GM20000 (cell line): Measurements from ENCODE around the gene USP13.

Experiments used
- DNase-seq: peaks from one replicate; pipeline ENCODE4 v3.0.0; 2012; ENCODE audit warnings: low spot score
- CTCF ChIP-seq: IDR thresholded peaks from 2 replicates; pipeline ENCODE4 v1.5.1; 2012; ENCODE audit warnings: mild to moderate bottlenecking, control low read depth; ENCODE audit errors: extremely low read depth, missing control alignments

USP13 gene, protein sequence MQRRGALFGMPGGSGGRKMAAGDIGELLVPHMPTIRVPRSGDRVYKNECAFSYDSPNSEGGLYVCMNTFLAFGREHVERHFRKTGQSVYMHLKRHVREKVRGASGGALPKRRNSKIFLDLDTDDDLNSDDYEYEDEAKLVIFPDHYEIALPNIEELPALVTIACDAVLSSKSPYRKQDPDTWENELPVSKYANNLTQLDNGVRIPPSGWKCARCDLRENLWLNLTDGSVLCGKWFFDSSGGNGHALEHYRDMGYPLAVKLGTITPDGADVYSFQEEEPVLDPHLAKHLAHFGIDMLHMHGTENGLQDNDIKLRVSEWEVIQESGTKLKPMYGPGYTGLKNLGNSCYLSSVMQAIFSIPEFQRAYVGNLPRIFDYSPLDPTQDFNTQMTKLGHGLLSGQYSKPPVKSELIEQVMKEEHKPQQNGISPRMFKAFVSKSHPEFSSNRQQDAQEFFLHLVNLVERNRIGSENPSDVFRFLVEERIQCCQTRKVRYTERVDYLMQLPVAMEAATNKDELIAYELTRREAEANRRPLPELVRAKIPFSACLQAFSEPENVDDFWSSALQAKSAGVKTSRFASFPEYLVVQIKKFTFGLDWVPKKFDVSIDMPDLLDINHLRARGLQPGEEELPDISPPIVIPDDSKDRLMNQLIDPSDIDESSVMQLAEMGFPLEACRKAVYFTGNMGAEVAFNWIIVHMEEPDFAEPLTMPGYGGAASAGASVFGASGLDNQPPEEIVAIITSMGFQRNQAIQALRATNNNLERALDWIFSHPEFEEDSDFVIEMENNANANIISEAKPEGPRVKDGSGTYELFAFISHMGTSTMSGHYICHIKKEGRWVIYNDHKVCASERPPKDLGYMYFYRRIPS

GRCh38 chr3:179652447-179653095 lies at the start of gene USP13:
USP13 (plus strand) TSS chr3:179653040; CDS start chr3:179653226, 186 bp downstream.
- no peak for TF ChIP-seq CTCF
- DNase-seq = peak; percentile 86

GRCh38 chr3:179603321-179603720 lies 49.5 kb upstream of the USP13 start:
- DNase-seq = no peak
- TF ChIP-seq CTCF = no peak

DNA sequence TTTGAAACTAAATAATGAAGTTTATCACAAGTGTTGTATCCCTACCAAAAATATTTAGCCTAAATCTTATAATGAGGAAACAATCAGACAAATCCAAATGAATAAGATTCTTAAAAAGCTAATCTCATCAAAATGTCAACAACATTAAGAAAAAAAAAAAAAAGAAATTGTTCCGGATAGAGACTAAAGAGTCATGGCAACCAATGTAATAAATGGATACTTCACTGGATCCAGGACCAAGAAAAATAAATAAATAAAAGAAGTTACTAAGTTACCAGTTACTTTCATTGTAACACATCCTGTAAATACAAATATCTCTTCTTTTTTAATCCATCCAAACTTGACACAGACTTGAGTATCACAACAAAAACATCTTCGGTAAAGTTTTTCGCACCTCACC lies 49.0 kb upstream of the USP13 start:
- TF ChIP-seq CTCF = no peak
- no peak for DNase-seq

DNA sequence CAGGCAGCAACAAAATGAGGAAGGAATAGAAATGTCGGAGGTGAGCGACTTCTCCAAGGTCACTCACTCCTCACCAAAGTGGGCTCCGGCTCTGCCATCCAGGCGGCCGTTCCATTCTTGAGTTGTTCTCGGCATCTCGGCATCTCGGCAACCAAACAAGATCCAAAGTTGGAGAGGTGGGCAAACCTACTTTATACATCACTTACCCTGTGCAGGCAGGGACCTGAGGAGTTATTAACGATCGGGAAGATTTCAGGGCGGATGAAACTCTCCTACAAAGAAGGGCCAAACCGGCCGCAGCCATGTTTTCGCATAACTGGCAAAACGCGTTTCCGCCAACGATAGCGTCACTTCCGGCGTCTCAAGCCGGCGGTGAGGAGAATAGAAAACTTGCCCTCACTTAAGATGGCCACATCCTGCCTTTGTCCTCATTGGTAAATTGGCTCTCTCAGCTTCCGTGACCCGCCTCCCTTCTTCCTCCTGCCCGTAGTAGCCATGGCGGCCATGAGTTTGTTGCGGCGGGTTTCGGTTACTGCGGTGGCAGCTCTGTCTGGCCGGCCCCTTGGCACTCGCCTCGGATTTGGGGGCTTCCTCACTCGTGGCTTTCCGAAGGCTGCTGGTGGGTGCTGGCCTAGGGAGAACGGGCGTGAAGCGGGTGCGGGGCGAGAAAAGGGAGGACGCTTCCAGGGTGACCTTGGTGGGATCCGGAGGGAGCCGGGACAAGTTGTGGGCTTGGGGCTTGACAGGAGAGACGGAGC lies 48.3 kb upstream of the USP13 start, which contains the start of the genes MRPL47 and NDUFB5:
Gene MRPL47, minus strand, starts transcription at position 318 of the 758 bp plus-strand sequence. Its CDS starts 14 bp downstream, at position 304.
Gene NDUFB5, plus strand, starts transcription at position 474 of the 758 bp plus-strand sequence. Its CDS starts 22 bp downstream, at position 496.
- no peak for TF ChIP-seq CTCF
- peak; percentile 91 for DNase-seq

GRCh38 chr3:179606534-179607085 lies 46.2 kb upstream of the USP13 start:
- peak; percentile 15 for DNase-seq
- no peak for TF ChIP-seq CTCF

GRCh38 chr3:179608931-179609720 lies 43.7 kb upstream of the USP13 start:
- DNase-seq = peak; percentile 41
- no peak for TF ChIP-seq CTCF
